Liver (tissue), 3 donors: ENCODE results near the gene ANKRD9.
"Not testable (repeated sequence)": the region's sequence is repeated elsewhere in the genome, so short reads cannot be mapped to it uniquely, and the experiment has no call there.

Experiments
- CTCF ChIP-seq: fragments of 150-350 bp; IDR thresholded peaks from 2 replicates; pipeline ENCODE4 v1.5.1; 2017; ENCODE audit warnings: improper control_type of control experiment, low read depth, low read length; ENCODE audit not compliant: missing input control
- JUND ChIP-seq, 2 donors: IDR thresholded peaks; 2 replicates each; pipeline ENCODE4 v1.6.1; 2016; ENCODE audit warnings: antibody characterized with exemption in 2 of 2
- MAX ChIP-seq: IDR thresholded peaks from 2 replicates; pipeline ENCODE4 v1.6.1; 2016; ENCODE audit warnings: antibody characterized with exemption
- REST ChIP-seq: IDR thresholded peaks from 2 replicates; pipeline ENCODE4 v1.6.1; 2016; ENCODE audit warnings: antibody characterized with exemption, mild to moderate bottlenecking
- YY1 ChIP-seq: IDR thresholded peaks from 2 replicates; pipeline ENCODE4 v1.6.1; 2016; ENCODE audit warnings: antibody characterized with exemption, mild to moderate bottlenecking
- donor health status: healthy.
- donor health status: healthy.

DNA sequence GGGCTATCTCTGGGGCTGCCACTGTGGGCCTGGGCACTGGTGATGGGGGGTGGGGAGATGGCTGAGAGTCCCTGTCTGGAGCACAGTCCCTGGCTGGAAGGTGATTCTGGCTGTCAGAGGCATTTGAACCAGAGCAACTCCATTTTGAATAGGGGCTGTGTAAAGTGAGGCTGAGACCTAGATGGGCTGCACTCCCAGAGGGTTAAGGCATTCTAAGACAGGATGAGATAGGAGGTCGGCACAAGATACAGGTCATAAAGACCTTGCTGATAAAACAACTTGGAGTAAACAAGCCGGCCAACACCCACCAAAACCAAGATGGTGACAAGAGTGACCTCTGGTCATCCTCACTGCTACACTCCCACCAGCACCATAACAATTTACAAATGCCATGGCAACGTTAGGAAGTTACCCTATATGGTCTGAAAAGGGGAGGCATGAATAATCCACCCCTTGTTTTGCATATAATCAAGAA is 41.4 kb upstream of the ANKRD9 start:
- TF ChIP-seq CTCF; REST; MAX; JUND (IDR thresholded peaks at IDR 0.05); YY1: not testable (repeated sequence)
